Stimulated activated CD8-positive, alpha-beta memory T cell treated with anti-CD3 and anti-CD28 coated beads, Interleukin-4, amount 100 ng/mL, for 48 hours (primary cell): ENCODE data around the gene SNX11.

ENCODE experiments used
- DNase-seq: peaks from one replicate; pipeline ENCODE4 v3.0.0-alpha.2; 2020

The SNX11 gene

DNA sequence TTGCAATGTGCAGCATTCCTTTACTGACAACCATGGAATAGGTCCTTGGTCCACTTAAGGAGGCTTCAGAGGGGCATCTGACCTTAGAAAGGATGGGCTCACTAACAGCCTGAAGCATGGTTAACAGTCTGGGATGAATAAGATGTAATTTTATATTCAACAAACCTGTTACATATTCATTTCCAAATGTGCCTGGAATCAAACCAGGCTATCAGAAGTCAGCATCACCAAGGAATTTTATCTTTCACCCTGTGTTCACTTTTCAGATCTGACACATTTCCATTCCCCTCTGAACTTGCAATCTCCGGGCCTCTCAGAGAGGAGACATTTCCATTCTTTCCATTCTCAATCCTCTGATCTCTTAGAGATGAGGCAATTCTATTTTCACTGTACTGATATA, 62.4 kb downstream of the SNX11 start:
- DNase-seq, result no peak
